Osteoblast (primary cell): ENCODE data around the gene ABL2. TPM values are rescaled to one million over a fixed set of nuclear protein-coding genes. Genes with fewer than 3 reads are reported as not detected.

ENCODE experiments used
- DNase-seq: peaks from one replicate; pipeline ENCODE4 v3.0.0; 2011; ENCODE audit warnings: low spot score, mixed read lengths; ENCODE audit not compliant: insufficient read length; ENCODE audit errors: missing footprints
- H2AFZ ChIP-seq: 2 replicates; pipeline ENCODE4 v1.6.0; 2011; ENCODE audit warnings: mild to moderate bottlenecking, low read length
- H3K27ac ChIP-seq: 2 replicates; pipeline ENCODE4 v1.5.1; 2011; ENCODE audit warnings: mild to moderate bottlenecking, low read depth, low read length, moderate library complexity
- H3K27me3 ChIP-seq: 2 replicates; pipeline ENCODE4 v1.6.0; 2012; ENCODE audit warnings: mild to moderate bottlenecking, control low read depth, inconsistent platforms, low read length, moderate library complexity; ENCODE audit not compliant: insufficient read depth
- H3K36me3 ChIP-seq: 2 replicates; pipeline ENCODE4 v1.5.1; 2011; ENCODE audit warnings: mild to moderate bottlenecking, low read length, control low read depth, moderate library complexity; ENCODE audit not compliant: insufficient read depth
- H3K4me1 ChIP-seq: 2 replicates; pipeline ENCODE4 v1.5.1; 2011; ENCODE audit warnings: mild to moderate bottlenecking, low read length, control low read depth, moderate library complexity; ENCODE audit not compliant: insufficient read depth
- H3K4me2 ChIP-seq: 2 replicates; pipeline ENCODE4 v1.6.0; 2011; ENCODE audit warnings: mild to moderate bottlenecking, low read length; ENCODE audit not compliant: insufficient read depth
- H3K4me3 ChIP-seq: fragments of 200-600 bp; sonication (generic); 3 replicates; pipeline ENCODE4 v1.5.1; 2012; ENCODE audit warnings: mild to moderate bottlenecking, low read length, inconsistent platforms; ENCODE audit not compliant: insufficient read depth
- H3K79me2 ChIP-seq: 2 replicates; pipeline ENCODE4 v1.6.0; 2012; ENCODE audit warnings: mild to moderate bottlenecking, low read length, control low read depth, inconsistent platforms; ENCODE audit not compliant: insufficient read depth
- H3K9me3 ChIP-seq: 2 replicates; pipeline ENCODE4 v1.5.1; 2011; ENCODE audit warnings: low read depth, low read length, control low read depth
- H4K20me1 ChIP-seq: 2 replicates; pipeline ENCODE4 v1.6.0; 2012; ENCODE audit warnings: mild to moderate bottlenecking, low read length, control low read depth; ENCODE audit not compliant: insufficient read depth
- CTCF ChIP-seq: IDR thresholded peaks from 2 replicates; pipeline ENCODE4 v1.5.1; 2011; ENCODE audit warnings: mild to moderate bottlenecking, low read depth, low read length, moderate library complexity; ENCODE audit errors: extremely low read depth
- total RNA-seq: library from RNA; depleted of rRNA; stranded (reverse); fragments of >200 nt; gene quantifications from 2 replicates; pipeline ENCODE4 v1.2.3, GENCODE V29; 2012

Gene ABL2
- total RNA-seq, 1 donor: 87.2 TPM

- Histone ChIP-seq H3K36me3 (no peaks in the 10 kb centered on the region), H3K9me3 (no peaks in the 10 kb centered on the region), H3K27ac (no peak overlapping the region), H3K4me3 (no peak overlapping the region), H3K27me3 (no peaks in the 10 kb centered on the region), H2AFZ (no peak overlapping the region), H3K4me1 (no peaks in the 10 kb centered on the region), H3K4me2 (no peak overlapping the region), H4K20me1 (no peaks in the 10 kb centered on the region), H3K79me2 (no peaks in the 10 kb centered on the region)
- DNase-seq: no peak
- TF ChIP-seq CTCF: no peak
Measured at GRCh38 chr1:179264507-179264906, 35.0 kb upstream of the ABL2 start.

GRCh38 chr1:179263121-179263520 is 33.6 kb upstream of the ABL2 start:
- H3K36me3 ChIP-seq: no peaks in the 10 kb centered on the region
- TF ChIP-seq CTCF: no peak
- DNase-seq: no peak
- H3K4me3 ChIP-seq: no peak overlapping the region
- H3K4me1 ChIP-seq: no peaks in the 10 kb centered on the region
- no peaks in the 10 kb centered on the region for H4K20me1 ChIP-seq
- no peaks in the 10 kb centered on the region for H3K27me3 ChIP-seq
- no peaks in the 10 kb centered on the region for H3K9me3 ChIP-seq
- no peak overlapping the region for H3K4me2 ChIP-seq
- no peak overlapping the region for H3K27ac ChIP-seq
- no peak overlapping the region for H2AFZ ChIP-seq
- H3K79me2 ChIP-seq: no peaks in the 10 kb centered on the region

- no peaks in the 10 kb centered on the region for H3K9me3 ChIP-seq
- no peak overlapping the region for H3K4me3 ChIP-seq
- DNase-seq: no peak
- no peak overlapping the region for H3K27ac ChIP-seq
- TF ChIP-seq CTCF: no peak
- H3K4me2 ChIP-seq: no peak overlapping the region
- H4K20me1 ChIP-seq: no peaks in the 10 kb centered on the region
- no peak overlapping the region for H2AFZ ChIP-seq
- H3K79me2 ChIP-seq: no peaks in the 10 kb centered on the region
- no peaks in the 10 kb centered on the region for H3K36me3 ChIP-seq
- no peaks in the 10 kb centered on the region for H3K27me3 ChIP-seq
- H3K4me1 ChIP-seq: no peaks in the 10 kb centered on the region
Measured at GRCh38 chr1:179262183-179262582, 32.7 kb upstream of the ABL2 start.

- Histone ChIP-seq H3K4me1 (no peaks in the 10 kb centered on the region), H4K20me1 (no peaks in the 10 kb centered on the region)
- DNase-seq: no peak
Measured at GRCh38 chr1:179253286-179253972, 24.0 kb upstream of the ABL2 start.

More at GRCh38 chr1:179253286-179253972, 24.0 kb upstream of the ABL2 start:
- H3K9me3 ChIP-seq: no peaks in the 10 kb centered on the region
- H3K27ac ChIP-seq: no peak overlapping the region
- no peak overlapping the region for H2AFZ ChIP-seq
- no peaks in the 10 kb centered on the region for H3K36me3 ChIP-seq
- no peaks in the 10 kb centered on the region for H3K27me3 ChIP-seq
- no peaks in the 10 kb centered on the region for H3K79me2 ChIP-seq
- H3K4me2 ChIP-seq: no peak overlapping the region
- no peak overlapping the region for H3K4me3 ChIP-seq
- TF ChIP-seq CTCF: no peak
